Testis (tissue), 2 donors: ENCODE measurements around the gene TPCN2.

Experiments used
- CTCF ChIP-seq, 3 experiments: fragments of 450-650 bp in 2 of 3; fragments of 200-600 bp in 1 of 3; sonication (generic) in 1 of 3; IDR thresholded peaks; one replicate each; pipeline ENCODE4 v1.5.1; 2016 to 2019; ENCODE audit warnings: antibody characterized with exemption in 3 of 3, mild to moderate bottlenecking in 2 of 3, moderate library complexity in 1 of 3
- POLR2A ChIP-seq: fragments of 450-650 bp; IDR thresholded peaks from one replicate; pipeline ENCODE4 v1.6.1; 2017; ENCODE audit warnings: antibody characterized with exemption, mild to moderate bottlenecking, moderate library complexity

DNA sequence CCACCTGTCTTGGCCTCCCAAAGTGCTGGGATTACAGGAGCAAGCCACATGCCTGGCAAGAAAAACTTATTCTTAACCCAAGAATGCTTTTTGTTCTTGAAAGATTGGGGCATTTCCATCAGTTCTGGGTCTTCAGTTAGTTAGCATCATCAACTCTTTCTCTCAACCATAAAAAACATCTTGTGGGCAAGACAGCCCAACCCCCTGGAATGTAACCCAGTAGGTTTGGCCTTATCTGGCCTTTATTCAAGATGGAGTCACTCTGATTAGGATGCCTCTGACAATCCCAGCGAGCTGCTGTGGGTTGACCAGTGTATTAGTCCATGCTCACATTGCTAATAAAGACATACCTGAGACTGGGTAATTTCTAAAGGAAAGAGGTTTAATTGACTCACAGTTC lies 9.2 kb upstream of the TPCN2 start:
- TF ChIP-seq CTCF (IDR thresholded peaks at IDR 0.05) (no peak), POLR2A (no peak)
